22Rv1 (cell line): ENCODE data around the gene KRTAP5-2.

Experiments
- H3K27ac ChIP-seq: fragments of 450-650 bp; 2 replicates; pipeline ENCODE4 v1.5.1; 2017
- ZFX ChIP-seq: fragments of 450-650 bp; IDR thresholded peaks from 2 replicates; pipeline ENCODE4 v1.6.1; 2017; ENCODE audit warnings: antibody characterized with exemption, borderline replicate concordance
- TF ChIP-seq, protein P1 (sequence below): fragments of 450-650 bp; IDR thresholded peaks from 2 replicates; pipeline ENCODE4 v1.5.1; 2017; ENCODE audit warnings: mild to moderate bottlenecking

Gene KRTAP5-2

GRCh38 chr11:1567052-1567720, 30.9 kb downstream of the KRTAP5-2 start:
- H3K27ac ChIP-seq: no peak overlapping the region
- TF ChIP-seq, protein P1, sequence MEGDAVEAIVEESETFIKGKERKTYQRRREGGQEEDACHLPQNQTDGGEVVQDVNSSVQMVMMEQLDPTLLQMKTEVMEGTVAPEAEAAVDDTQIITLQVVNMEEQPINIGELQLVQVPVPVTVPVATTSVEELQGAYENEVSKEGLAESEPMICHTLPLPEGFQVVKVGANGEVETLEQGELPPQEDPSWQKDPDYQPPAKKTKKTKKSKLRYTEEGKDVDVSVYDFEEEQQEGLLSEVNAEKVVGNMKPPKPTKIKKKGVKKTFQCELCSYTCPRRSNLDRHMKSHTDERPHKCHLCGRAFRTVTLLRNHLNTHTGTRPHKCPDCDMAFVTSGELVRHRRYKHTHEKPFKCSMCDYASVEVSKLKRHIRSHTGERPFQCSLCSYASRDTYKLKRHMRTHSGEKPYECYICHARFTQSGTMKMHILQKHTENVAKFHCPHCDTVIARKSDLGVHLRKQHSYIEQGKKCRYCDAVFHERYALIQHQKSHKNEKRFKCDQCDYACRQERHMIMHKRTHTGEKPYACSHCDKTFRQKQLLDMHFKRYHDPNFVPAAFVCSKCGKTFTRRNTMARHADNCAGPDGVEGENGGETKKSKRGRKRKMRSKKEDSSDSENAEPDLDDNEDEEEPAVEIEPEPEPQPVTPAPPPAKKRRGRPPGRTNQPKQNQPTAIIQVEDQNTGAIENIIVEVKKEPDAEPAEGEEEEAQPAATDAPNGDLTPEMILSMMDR: peak; percentile 10; the same call in 1 of the 2 replicates
- TF ChIP-seq ZFX: no peak

DNA sequence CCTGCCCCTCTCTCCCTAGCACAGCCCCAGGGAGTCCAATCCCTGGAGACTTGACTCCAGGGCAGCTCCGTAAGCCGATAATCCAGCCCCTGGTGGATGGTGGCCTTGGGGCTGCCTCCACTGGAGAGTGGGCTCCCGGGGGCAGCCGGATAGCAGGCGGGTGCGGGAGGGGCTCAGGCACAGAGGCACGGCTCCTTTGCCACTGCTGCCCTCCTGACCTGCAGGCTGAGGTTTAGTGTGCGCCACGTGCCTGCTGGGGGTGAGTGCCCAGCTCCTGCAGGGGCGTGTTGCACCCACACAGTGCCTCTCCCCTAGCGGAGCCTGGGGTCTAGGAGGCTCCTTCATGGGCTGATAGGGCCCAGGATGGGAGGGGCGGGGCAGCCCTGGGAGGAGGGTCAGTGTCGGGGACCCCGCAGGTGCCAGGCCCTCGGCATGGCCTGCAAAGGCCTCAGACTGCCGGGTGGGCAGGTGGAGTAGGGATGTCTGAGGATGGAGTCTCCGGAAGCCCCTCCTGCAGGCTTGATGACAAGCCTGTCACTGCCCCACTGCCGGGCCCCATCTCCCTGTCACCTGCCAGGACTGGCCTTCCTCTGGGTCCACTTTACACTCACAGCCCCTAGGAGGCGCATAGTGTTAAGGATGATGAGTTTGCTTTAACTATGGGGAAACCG, 31.6 kb downstream of the KRTAP5-2 start:
- TF ChIP-seq, protein P1: peak; percentile 33; the same call in 1 of the 2 replicates
- no peak for TF ChIP-seq ZFX
- H3K27ac ChIP-seq: no peak overlapping the region

DNA sequence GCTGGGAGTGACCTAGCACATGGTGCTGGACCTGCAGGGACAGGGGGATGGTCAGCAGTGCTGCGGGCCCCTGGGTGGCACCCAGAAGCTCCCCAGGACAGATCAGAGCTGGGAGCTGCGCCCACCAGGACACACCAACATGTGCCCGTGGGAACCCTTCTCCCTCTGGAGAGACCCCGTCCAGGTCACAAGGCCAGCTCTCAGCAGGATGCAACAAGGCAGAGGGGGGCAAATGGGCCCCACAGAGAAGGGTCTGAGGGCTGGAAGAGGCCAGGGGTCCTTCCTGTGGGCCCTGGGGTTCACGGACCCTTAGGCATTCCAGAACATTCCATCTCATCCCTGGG, 32.2 kb downstream of the KRTAP5-2 start:
- H3K27ac ChIP-seq: no peak overlapping the region
- TF ChIP-seq, protein P1: no peak

- TF ChIP-seq ZFX: no peak
- TF ChIP-seq, protein P1: no peak
- H3K27ac ChIP-seq: peak overlapping the region; percentile 40; the same call in 1 of the 2 replicates
Measured at GRCh38 chr11:1565173-1565903, 32.8 kb downstream of the KRTAP5-2 start.

GRCh38 chr11:1564535-1565172, 33.4 kb downstream of the KRTAP5-2 start:
- peak overlapping the region; percentile 40; the same call in 1 of the 2 replicates for H3K27ac ChIP-seq
- TF ChIP-seq, protein P1: no peak
- TF ChIP-seq ZFX: no peak

- peak overlapping the region; percentile 40; the same call in 1 of the 2 replicates for H3K27ac ChIP-seq
- no peak for TF ChIP-seq ZFX
- TF ChIP-seq, protein P1: no peak
Measured at GRCh38 chr11:1563697-1564534, 34.2 kb downstream of the KRTAP5-2 start.
